Stimulated activated CD8-positive, alpha-beta memory T cell treated with anti-CD3 and anti-CD28 coated beads, Interleukin-12 subunit alpha, Interleukin-12 subunit beta, amount 100 ng/mL, for 24 hours (primary cell): Measurements from ENCODE around the gene HOXB6.

Experiments used
- DNase-seq: peaks from one replicate; pipeline ENCODE4 v3.0.0-alpha.2; 2020; ENCODE audit errors: extremely low read depth

Gene HOXB6

GRCh38 chr17:48621410-48622392 is 16.9 kb upstream of the HOXB6 start:
- DNase-seq: no peak

- no peak for DNase-seq
These were observed 15.8 kb upstream of the HOXB6 start for GRCh38 chr17:48620461-48621139.

GRCh38 chr17:48619826-48620449 is 15.2 kb upstream of the HOXB6 start:
- DNase-seq: no peak

- DNase-seq: no peak
These were observed 13.6 kb upstream of the HOXB6 start for GRCh38 chr17:48618256-48618896.

GRCh38 chr17:48617471-48618255 is 12.9 kb upstream of the HOXB6 start:
- no peak for DNase-seq

GRCh38 chr17:48616717-48617470 is 12.1 kb upstream of the HOXB6 start:
- no peak for DNase-seq

- no peak for DNase-seq
These were observed 11.4 kb upstream of the HOXB6 start for GRCh38 chr17:48615963-48616716.

- DNase-seq: no peak
These were observed 10.5 kb upstream of the HOXB6 start, which contains the start of gene HOXB8 for GRCh38 chr17:48615047-48615962. HOXB8 (minus strand) TSS chr17:48615292; CDS start chr17:48614704, 588 bp downstream.

- no peak for DNase-seq
These were observed 9.3 kb upstream of the HOXB6 start for GRCh38 chr17:48613862-48614694.

GRCh38 chr17:48612854-48613691 is 8.3 kb upstream of the HOXB6 start:
- no peak for DNase-seq

- no peak for DNase-seq
These were observed 7.7 kb upstream of the HOXB6 start for GRCh38 chr17:48612456-48612853.

- no peak for DNase-seq
These were observed 7.1 kb upstream of the HOXB6 start for GRCh38 chr17:48611681-48612455.

GRCh38 chr17:48611213-48611612 is 6.4 kb upstream of the HOXB6 start:
- no peak for DNase-seq

GRCh38 chr17:48610282-48611211 is 5.8 kb upstream of the HOXB6 start, which contains the start of gene HOXB7:
HOXB7 (minus strand) TSS chr17:48611017; CDS start chr17:48610918, 99 bp downstream.
- no peak for DNase-seq
